Stimulated activated CD8-positive, alpha-beta memory T cell treated with anti-CD3 and anti-CD28 coated beads, Interleukin-2, amount 100 ng/mL, for 48 hours (primary cell): ENCODE results near the gene TBX1.
A peak's percentile ranks its signal among the peaks of the same experiment; 100 is the strongest.
"Not testable (repeated sequence)": the region's sequence is repeated elsewhere in the genome, so short reads cannot be mapped to it uniquely, and the experiment has no call there.

ENCODE experiments used
- DNase-seq, 2 donors: peaks; one replicate each; pipeline ENCODE4 v3.0.0-alpha.2; 2020; ENCODE audit warnings: low read depth in 2 of 2

The TBX1 gene

DNA sequence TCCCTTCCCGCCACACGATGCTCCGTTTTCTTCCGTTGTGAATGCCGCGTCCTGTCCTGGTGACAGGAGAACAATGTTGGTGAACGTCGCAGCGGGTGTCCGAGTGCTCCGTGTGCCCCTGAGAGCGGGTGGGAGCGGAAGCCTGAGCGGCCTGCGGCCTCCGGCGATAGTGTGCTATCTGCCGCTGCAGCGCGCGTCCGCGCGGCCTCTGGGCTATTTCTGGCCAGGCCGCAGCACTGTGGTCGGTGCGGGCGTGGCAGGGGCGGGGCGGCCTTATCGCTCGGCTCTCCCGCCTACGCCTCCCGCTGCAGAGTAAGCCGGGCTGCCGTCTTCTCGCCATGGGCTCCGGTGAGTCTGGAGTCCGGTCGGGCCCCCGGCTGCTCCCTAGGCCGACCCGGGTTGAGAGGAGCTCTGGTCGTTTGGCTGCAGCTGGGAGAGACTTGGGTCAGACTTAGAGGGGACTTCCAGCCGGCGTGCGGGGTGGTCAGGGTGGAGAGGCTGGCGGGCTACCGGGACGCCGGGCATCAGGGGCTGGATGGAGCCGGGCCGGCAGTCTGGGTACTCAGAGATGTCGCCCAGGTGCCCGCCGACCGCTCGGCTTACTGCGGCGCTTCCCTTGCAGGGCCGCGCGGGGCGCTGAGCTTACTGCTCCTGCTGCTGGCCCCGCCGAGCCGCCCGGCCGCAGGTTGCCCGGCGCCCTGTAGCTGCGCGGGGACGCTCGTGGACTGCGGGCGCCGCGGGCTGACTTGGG is 37.2 kb upstream of the TBX1 start, which contains the start of gene GP1BB:
Gene GP1BB (plus strand): TSS at position 308 of the 751 bp plus-strand sequence. CDS start 31 bp downstream, at position 339.
- peak in 1 of 2 donors; percentile 28 for DNase-seq

- no peak for DNase-seq
Measured at GRCh38 chr22:19723983-19724827, 36.4 kb upstream of the TBX1 start.

- no peak for DNase-seq
Measured at GRCh38 chr22:19724927-19725661, 35.5 kb upstream of the TBX1 start.

DNA sequence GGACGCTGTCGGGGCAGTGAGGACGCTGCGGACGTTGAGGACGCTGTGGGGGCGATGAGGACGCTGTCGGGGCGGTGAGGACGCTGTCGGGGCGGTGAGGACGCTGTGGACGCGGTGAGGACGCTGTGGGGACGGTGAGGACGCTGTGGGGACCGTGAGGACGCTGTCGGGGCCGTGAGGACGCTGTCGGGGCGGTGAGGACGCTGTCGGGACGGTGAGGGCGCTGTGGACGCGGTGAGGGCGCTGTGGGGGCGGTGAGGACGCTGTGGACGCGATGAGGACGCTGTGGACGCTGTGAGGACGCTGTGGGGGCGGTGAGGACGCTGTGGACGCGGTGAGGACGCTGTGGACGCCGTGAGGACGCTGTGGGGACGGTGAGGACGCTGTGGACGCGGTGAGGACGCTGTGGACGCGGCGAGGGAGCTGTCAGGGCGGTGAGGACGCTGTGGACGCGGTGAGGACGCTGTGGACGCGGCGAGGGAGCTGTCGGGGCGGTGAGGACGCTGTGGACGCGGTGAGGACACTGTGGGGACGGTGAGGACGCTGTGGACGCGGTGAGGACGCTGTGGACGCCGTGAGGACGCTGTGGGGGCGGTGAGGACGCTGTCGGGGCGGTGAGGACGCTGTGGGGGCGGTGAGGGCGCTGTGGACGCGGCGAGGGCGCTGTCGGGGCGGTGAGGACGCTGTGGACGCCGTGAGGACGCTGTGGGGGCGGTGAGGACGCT is 34.4 kb upstream of the TBX1 start:
- not testable (repeated sequence) for DNase-seq

DNA sequence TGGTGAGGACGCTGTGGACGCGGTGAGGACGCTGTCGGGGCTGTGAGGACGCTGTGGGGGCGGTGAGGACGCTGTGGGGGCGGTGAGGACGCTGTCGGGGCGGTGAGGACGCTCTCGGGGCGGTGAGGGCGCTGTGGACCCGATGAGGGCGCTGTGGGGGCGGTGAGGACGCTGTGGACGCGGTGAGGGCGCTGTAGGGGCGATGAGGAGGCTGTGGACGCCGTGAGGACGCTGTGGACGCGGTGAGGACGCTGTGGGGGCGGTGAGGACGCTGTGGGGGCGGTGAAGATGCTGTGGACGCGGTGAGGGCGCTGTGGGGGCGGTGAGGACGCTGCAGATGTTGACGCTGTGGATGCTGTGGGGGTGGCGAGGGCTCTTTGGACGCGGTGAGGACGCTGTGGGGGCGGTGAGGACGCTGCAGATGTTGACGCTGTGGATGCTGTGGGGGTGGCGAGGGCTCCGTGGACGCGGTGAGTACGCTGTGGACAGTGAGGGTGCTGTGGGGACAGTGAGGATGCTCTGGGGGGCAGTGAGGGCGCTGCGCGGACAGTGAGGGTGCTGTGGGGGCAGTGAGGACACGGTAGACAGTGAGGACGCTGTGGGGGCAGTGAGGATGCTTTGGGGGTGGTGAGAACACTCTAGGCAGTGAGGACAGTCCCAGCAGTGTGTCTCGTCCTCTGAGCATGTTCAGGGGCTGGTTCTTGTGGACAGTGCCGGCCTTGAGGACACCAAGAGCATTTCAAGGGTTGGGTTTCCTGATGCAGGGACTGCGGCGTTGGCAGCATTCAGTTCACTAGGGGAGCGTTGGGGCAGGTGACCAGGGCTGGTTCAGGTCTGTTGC is 33.0 kb upstream of the TBX1 start:
- no peak for DNase-seq

GRCh38 chr22:19728271-19728670 is 32.3 kb upstream of the TBX1 start:
- no peak for DNase-seq

DNA sequence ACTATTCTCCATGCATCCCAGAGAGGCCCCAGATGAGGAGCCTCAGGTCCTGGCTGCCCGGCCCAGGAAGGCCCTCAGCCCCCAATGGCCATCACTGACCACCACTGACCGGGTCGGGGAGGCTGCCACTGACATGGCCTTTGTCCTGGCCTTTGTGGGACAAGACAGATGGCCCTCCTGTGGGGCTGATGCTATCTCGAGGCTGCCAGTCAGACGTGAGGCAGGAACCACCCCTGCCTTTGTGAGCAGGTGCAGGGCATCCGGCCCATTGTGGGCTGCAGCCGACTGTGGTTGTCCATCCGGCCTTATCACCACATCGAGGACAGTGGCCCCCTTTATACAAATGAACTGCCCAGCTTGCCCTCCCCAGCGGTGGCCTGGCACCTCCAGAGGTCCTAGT is 31.7 kb upstream of the TBX1 start:
- no peak for DNase-seq

GRCh38 chr22:19729507-19729906 is 31.1 kb upstream of the TBX1 start:
- DNase-seq, result no peak

DNA sequence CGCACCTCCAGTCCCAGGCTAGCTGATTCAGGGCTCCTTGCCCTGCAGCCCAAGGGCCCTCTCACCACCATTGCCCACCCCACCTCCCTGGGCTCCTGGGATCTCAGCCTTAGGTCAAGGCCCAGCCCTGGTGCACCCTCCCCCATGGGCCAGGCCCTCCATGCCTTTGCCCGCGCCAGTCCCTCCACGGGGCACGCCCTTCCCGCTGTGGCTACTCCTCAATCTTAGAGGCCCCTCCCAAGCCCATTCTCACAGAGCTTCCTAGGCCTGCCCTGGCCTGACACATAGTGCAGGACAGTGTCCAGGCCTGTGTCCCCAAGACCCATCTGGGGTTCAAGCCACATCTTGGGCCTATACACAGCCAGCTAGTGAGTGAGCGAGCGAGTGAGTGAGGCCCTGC is 30.4 kb upstream of the TBX1 start:
- DNase-seq, result no peak

- DNase-seq, result peak; percentile 77 to 81
Measured at GRCh38 chr22:19730655-19731360, 29.8 kb upstream of the TBX1 start.

DNA sequence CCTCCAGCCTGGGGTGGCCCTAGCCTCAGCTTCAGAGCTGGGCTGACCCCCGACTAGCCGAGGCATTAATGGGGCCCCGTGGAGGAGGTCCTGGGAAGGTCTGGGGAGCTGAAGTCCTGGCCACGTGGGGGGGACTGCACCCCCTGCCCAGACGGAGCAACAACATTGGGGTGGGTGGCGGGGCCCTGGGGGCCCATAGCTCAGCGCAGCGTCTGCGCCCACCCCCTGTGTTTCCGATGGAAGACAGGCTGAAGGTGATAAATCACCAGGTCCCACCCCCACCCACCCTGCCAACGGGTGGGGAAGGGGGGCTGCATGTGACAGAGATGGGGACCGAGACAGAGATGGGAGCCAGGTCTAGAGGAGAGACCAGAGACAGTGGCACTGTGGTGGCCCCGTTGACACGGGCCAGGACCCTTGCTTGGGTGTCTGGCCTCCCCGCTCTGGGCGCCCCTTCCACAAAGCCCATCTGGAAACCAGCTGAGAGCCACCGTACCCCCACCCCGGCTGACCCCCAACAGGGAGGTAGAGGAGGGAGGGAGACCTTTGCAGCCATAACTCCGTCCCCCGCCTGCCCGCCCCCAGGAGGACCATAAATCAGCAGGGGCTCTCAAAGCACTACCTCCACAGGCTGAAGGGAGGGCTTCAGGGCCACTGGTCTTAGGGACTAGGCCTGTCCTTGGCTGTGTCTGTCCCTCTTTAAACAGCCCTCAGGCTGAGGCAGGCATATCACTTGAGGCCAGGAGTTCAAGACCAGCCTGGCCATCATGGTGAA is 29.0 kb upstream of the TBX1 start:
- DNase-seq, result no peak

- DNase-seq, result no peak
Measured at GRCh38 chr22:19732403-19733113, 28.0 kb upstream of the TBX1 start.

GRCh38 chr22:19733755-19734154 is 26.8 kb upstream of the TBX1 start:
- no peak for DNase-seq

GRCh38 chr22:19734163-19734562 is 26.4 kb upstream of the TBX1 start:
- no peak for DNase-seq

DNA sequence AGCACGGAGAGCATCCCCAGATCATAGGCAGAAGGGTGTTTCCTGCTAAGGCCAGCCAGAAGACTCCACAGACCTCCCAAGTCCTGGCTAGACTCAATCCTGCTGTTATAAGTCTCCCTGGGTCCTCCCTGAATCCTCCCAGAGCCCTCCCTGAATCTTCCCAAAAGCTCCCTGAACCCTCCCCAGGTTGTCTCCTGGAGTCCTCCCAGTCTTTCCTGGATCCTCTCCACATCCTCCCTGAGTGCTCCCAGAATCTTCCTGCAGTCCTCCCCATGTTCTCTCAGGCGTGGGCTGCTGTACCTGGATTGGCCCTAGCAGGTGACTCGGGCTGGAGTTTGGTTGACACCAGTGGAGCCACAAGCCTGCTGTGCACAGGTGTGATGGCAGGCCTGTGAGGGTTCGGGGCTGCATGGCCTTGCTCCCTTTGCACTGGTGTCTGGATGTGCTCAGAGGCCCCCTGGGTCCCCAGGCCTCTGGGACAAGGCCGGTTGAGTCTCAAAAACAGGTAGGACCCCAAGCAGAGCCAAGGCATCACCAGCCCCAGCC is 25.7 kb upstream of the TBX1 start:
- no peak for DNase-seq

DNA sequence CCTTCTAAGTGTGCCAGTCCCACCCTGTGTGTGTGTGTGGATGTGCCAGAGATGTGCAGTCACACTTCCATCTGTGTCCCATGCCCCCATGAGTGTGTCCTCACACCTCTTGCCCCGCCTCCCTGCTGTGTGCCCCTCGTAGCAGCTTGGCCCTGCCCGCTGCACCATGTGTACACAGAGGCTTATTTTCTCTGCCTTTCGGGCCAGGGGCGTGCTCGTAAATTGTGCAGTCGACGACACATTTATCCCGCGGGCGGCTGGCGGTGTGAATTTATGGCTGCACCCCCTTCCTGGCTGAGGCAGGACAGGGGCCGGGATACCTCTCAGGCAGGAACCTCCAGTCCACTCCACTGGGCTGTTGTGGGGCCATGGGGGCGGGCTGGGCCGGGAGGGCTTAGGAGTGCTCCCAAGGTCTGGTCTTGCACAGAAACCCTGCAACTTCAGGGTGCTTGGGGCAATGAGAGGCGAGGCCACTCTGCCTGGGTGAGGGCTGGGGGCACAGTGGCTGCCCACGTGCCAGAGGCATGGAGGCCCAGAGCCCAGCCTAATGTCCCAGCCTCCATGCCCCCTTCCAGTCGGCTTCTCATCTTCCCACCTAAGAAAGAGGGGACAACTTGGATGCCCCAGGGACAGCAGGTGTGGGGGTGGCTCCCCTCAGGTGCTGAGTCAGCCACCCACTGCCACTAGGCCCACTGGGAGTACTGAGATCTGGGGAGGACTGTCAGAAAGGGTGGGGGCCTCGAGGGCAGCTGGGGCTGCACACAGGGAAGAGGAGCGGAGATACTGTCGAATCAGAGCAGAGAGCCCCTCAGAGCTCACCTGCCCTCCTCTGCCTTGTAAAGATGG is 24.7 kb upstream of the TBX1 start:
- DNase-seq, result no peak
